ENCODE results near the gene RABGAP1L.
"Not testable (repeated sequence)": the region's sequence is repeated elsewhere in the genome, so short reads cannot be mapped to it uniquely, and the experiment has no call there.

Gene RABGAP1L

DNA sequence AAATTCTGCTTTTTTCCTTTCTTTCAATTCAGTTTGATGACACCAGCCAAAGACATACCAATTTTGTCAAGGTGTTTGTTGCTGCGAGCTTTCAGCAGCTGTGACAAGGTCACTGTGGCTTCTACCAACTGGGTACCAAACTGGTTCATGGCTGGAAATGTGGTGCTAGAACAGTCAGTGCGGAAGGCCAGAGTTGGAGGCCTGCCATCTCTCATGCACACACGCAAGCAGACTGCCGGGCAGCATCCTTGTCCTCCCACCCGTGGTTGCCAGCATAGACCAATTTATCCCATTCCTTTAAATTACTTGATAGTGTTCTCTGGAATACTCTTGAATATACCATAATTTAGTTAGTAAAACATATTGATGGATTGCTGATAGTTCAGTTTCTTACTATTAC, 208.6 kb downstream of the RABGAP1L start:
- no peak for DNase-seq (ENCODE audit: low read depth)

DNA sequence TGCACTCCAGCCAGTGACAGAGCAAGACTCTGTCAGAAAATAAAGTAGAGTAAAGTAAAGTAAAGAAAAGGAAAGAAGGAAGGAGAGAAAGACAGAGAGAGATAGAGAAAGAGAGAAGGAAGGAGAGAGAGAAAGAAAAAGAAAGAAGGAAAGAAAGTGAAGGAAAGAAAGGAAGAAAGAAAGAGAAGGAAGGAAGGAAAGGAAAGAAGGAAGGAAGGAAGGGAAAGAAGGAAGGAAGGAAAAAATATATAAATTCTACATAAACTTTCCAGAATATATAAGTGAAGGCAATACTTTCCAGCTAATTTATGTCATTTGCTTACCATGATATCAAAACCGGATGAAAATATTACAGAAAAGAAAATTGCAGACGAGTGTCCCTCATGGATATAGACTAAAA, 216.7 kb downstream of the RABGAP1L start:
- no peak for DNase-seq (ENCODE audit: low read depth)

- DNase-seq (ENCODE audit: low read depth): no peak
Observed at GRCh38 chr1:174391716-174392115, 232.4 kb downstream of the RABGAP1L start.

DNA sequence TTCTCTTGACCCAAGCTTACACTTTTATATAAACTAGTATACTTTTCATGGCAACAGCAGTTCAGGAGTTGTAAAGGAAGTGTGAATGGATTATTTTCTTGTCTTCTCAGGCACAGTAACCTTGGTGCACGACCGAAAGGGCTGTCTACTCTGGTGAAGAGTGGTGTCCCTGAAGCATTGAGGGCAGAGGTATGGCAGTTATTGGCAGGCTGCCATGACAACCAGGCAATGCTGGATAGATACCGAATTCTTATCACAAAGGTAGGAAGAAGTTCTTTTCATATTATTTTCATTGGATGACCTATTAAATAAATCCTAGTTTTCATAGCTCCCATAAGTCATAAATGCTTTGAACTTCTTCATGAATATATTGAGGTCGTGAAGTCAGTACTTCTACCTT, 234.6 kb downstream of the RABGAP1L start:
- DNase-seq (ENCODE audit: low read depth): no peak

- DNase-seq (ENCODE audit: low read depth): no peak
Observed at GRCh38 chr1:174397261-174397660, 237.9 kb downstream of the RABGAP1L start.

DNA sequence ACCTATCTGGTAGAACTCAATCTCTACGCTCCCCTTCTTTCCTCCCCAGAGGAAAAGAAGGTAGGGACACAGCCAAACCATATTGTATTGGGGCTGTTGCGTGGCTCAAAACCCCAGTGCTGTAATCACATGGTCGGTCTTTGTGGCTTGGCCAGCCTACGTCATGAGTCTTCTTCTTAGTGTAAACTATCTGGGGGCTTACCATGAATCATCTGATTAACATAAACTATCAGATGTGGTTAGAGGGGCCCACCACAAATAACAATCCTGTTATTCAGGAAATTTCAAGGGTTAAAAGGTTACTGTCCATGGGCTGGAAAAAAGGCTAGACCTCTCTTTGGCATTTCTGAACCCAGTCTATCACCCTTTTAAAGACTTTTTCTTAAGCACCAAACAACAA, 238.9 kb downstream of the RABGAP1L start:
- no peak for DNase-seq (ENCODE audit: low read depth)

DNA sequence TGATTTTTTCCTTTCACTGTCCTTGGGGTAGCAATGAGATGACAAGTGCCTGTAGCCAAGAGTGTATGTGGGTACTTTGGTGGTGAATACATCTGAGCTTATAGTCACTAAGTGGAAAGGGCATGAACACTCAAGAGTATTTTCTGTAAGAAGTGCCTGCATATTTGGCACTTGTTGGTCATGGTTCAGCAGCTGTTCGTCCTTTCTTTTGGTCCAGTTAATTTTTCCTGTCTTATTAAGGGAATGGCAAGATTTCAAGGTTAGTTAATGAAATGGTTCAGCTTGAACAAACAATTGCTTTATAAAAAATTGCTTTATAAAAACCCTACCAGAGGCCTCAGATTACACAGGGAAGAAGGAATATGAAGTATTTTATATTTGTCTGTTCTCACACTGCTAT, 239.9 kb downstream of the RABGAP1L start:
- no peak for DNase-seq (ENCODE audit: low read depth)

DNA sequence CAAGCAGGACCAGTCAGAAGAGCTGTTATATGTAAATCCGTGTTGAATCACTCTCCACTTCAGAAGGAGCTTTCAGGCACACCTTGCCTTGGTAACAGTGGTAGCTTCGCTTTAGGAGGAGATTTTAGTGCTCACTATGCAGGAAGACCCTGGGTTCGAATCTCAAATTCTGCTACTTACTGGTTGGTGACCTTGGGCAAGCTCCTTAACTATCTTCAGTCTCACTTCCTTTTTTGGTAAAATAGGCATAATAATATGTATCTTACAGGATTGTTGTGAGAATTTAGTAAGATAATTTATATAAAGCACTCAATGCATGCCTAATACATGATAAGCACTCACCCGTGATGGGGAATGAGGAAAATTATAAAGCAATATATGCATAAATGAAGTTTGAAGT, 241.8 kb downstream of the RABGAP1L start:
- no peak for DNase-seq (ENCODE audit: low read depth)

- no peak for DNase-seq (ENCODE audit: low read depth)
Observed at GRCh38 chr1:174405219-174405618, 245.9 kb downstream of the RABGAP1L start.

GRCh38 chr1:174406421-174406820, 247.1 kb downstream of the RABGAP1L start:
- DNase-seq (ENCODE audit: low read depth): no peak

GRCh38 chr1:174407665-174408064, 248.3 kb downstream of the RABGAP1L start:
- DNase-seq (ENCODE audit: low read depth): no peak

DNA sequence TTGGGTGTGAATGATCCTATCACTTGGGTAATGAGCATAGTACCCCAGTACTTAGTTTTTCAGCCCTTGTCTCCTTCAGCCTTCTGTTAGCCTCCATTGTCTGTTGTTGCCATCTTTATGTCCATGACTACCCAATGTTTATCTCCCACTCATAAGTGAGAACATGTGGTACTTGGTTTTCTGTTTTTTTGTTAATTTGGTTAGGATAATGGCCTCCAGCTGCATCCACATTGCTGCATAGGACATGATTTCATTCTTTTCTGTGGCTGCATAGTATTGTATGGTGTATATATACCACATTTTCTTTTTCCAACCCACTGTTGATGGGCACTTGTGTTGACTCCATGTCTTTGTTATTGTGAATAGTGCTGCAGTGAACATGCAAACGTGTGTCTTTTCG, 248.8 kb downstream of the RABGAP1L start:
- DNase-seq (ENCODE audit: low read depth): no peak

GRCh38 chr1:174409801-174410200, 250.5 kb downstream of the RABGAP1L start:
- DNase-seq (ENCODE audit: low read depth): not testable (repeated sequence)

GRCh38 chr1:174413632-174414031, 254.3 kb downstream of the RABGAP1L start:
- DNase-seq (ENCODE audit: low read depth): no peak

- no peak for DNase-seq (ENCODE audit: low read depth)
Observed at GRCh38 chr1:174414203-174414602, 254.9 kb downstream of the RABGAP1L start.

GRCh38 chr1:174415506-174415905, 256.2 kb downstream of the RABGAP1L start:
- no peak for DNase-seq (ENCODE audit: low read depth)

- DNase-seq (ENCODE audit: low read depth): no peak
Observed at GRCh38 chr1:174417921-174418320, 258.6 kb downstream of the RABGAP1L start.

DNA sequence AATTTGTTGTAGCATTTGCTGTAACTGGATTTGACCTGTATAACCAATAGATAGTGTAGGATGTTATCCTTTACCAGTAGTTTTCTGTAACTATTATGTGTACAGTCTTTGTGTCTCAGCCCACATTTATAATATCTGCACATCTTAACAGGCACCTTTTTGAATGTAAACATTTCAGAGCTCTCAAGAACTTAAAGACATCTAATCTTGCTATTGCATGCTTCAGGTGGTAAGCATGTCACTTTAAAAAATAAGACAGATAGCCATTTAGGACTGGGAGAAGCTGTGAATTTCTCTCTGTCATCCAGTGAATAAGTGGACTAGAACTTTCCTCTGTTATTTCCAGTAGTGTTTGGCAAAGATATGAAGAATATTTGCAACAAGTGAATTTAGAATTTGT, 265.8 kb downstream of the RABGAP1L start:
- no peak for DNase-seq (ENCODE audit: low read depth)

DNA sequence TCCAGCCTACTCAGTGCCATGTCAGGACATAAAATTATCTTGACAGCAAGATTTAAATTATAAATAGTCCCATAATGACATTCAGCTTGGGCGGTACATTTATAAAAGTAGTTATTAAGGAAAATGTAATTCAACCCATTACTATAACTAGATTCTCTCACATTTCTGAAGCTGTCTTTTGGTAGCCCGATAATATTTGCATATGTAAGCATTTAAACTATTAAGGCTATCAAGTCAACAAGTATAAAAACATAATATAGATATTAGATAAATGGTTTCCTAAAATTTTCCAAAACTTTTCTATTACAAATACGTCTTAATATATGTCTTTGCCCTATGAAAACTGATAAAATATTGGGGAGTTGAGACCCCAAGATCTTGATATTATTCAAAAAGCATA, 266.8 kb downstream of the RABGAP1L start:
- DNase-seq (ENCODE audit: low read depth): no peak

DNA sequence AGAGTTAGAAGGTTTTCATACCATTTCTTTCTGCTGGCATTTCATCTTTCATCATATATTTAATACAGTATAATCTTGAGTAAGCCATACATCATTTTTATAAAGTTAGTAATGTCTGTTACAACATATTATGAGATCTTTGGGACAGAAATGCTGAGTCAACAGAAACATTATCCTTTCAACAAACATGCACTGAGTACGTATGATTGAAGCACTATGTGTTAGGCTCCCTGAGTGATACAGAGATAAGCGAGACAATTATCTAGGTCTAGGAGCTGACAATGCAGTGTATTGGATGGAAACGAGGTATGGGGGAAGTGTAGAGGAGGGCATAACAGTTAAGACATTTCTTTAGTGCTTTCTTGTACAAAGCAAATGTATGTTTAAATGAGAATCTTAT, 268.7 kb downstream of the RABGAP1L start:
- DNase-seq (ENCODE audit: low read depth): no peak

DNA sequence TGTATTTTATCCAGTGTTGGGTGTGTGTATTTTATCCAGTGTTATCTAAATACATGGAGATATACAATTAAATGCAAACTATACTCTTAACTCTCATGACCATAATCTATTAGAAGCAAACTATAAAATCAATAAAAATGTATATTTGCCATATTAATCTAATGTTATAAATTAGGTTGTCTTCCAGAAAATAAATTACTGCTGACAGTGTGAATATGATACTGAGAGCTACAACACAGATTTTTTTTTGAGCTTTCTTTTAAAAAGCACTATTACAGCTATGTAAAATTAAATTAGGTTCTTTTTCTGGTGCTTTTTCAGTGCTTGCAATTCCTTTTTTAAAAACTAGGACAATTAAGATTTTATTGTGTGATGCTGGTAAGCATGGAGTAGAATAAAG, 269.4 kb downstream of the RABGAP1L start:
- no peak for DNase-seq (ENCODE audit: low read depth)

- no peak for DNase-seq (ENCODE audit: low read depth)
Observed at GRCh38 chr1:174433451-174433850, 274.1 kb downstream of the RABGAP1L start.

DNA sequence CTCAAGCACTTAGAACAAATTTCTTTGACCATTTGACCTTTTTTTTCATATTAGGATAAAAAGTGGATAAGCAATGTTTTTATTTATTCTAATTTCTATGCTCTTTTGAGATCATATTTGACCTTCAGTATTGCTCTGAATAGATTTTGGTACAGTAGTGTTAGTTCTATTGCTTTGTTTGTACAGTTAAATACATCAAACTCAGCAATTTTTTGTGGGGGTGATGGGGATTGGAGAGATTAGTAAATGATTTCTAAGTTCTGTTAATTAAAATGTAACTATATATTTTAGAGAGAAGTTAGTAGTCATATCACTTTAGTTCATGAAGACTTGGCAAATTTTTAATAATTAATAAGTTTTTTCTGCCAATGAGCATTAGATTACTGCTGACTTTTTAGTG, 286.0 kb downstream of the RABGAP1L start:
- no peak for DNase-seq (ENCODE audit: low read depth)

DNA sequence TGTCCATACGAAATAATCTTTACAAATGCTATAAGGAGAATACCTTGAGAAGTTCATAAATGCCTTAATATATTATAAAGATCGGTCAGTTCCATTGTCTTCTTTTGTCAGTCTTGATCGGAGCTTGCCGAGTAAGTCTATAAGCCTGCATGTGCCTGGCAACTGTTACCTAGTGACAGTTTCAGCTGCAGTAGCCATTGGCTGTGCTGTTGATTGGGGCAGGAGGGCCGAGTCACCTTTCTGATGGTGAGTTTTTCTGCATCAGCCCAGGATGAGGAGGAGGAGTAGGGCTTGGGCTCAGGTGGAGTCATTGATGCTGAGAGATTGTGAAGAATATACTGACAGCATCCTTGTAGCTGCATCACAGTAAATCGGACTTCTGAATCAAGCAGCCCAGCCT, 286.5 kb downstream of the RABGAP1L start:
- no peak for DNase-seq (ENCODE audit: low read depth)

DNA sequence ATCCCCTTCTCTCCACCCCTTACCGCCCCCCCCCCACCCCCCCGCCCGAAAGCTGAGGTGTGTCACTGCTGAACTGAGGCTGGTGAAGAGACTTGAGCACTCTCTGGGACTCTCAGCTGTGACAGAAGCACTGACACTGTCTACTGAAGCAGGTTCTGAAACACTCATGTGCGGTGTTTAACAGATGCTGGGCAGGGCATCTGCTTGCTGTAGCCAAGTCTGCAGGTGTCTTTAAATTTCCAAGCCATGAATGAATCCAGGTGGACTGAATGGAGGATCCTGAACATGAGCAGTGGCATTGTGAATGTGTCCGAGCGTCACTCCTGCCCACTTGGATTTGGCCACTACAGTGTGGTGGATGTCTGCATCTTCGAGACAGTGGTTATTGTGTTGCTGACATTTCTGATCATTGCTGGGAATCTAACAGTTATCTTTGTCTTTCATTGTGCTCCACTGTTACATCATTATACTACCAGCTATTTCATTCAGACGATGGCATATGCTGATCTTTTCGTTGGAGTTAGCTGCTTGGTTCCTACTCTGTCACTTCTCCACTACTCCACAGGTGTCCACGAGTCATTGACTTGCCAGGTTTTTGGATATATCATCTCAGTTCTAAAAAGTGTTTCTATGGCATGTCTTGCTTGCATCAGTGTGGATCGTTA, 288.7 kb downstream of the RABGAP1L start, which contains the start of gene GPR52:
GPR52 (plus strand) TSS at position 99 of the 665 bp plus-strand sequence; CDS start at position 247, 148 bp downstream.
- no peak for DNase-seq (ENCODE audit: low read depth)

Measured in stimulated activated CD4-positive, alpha-beta T cell treated with anti-CD3 and anti-CD28 coated beads, Interleukin-2, amount 100 ng/mL, for 4 hours (primary cell).